HCT116 (cell line): ENCODE results near the gene TEX19. TPM values are rescaled to one million over a fixed set of nuclear protein-coding genes. Genes with fewer than 3 reads are reported as not detected.

Experiments used
- ATAC-seq: fragments of 200-7000 bp; cut with Tn5 transposase; 2 replicates; pipeline ENCODE4 v1.9.1; 2020; ENCODE audit warnings: mild to moderate bottlenecking, moderate library complexity
- BruUV-seq: library from RNA; stranded (reverse); fragments of 400-500 nt; replicated peaks from 2 replicates; lab custom pipeline; 2021; lab: Mats Ljungman, UMichigan
- CTCF ChIA-PET: fragments of 300-600 bp; sonication (Branson Sonifier 250); formaldehyde crosslinking; loops from one replicate; lab custom pipeline; 2021; ENCODE audit warnings: antibody characterized with exemption; lab: Charles Lee
- POLR2A ChIA-PET: fragments of 300-600, 350-600 bp; sonication (Branson Sonifier 250); formaldehyde crosslinking; loops from one replicate; lab custom pipeline; 2021; ENCODE audit warnings: antibody characterized with exemption; lab: Charles Lee
- RAD21 ChIA-PET, 2 experiments: fragments of 300-600 bp; sonication (Branson Sonifier 250); formaldehyde crosslinking; loops; one replicate each; lab custom pipeline; 2023; ENCODE audit warnings: low total read pairs in 2 of 2; ENCODE audit not compliant: uncharacterized antibody in 2 of 2, unreplicated experiment in 2 of 2, low non-redundant PET in 1 of 2; lab: Charles Lee
- DNase-seq: peaks from one replicate; pipeline ENCODE4 v3.0.0-alpha.2; 2010; ENCODE audit warnings: low read depth, low spot score
- H2AFZ ChIP-seq: fragments of 200-600 bp; shearing (Covaris generic), sonication (generic); 2 replicates; pipeline ENCODE4 v1.6.1; 2017; ENCODE audit warnings: low read depth, mixed run types, mixed read lengths, antibody characterized with exemption, low read length; ENCODE audit not compliant: poor library complexity, severe bottlenecking
- H3K27ac ChIP-seq: 2 replicates; pipeline ENCODE4 v1.5.1; 2012; ENCODE audit warnings: low read depth, low read length
- H3K27me3 ChIP-seq: fragments of 200-600 bp; sonication (generic); 2 replicates; pipeline ENCODE4 v1.6.1; 2016; ENCODE audit warnings: mixed run types, low read length, mixed read lengths; ENCODE audit not compliant: insufficient read depth
- H3K36me3 ChIP-seq, 2 experiments: fragments of 200-500 bp in 1 of 2; fragments of 200-600 bp in 1 of 2; sonication (Bioruptor generic) in 1 of 2; sonication (generic) in 1 of 2; 2 replicates each; pipeline versions ENCODE4 v1.5.1 to v1.6.1; 2014 to 2016; ENCODE audit warnings: low read length in 2 of 2, inconsistent platforms in 1 of 2, mixed read lengths in 1 of 2, mixed run types in 1 of 2; ENCODE audit not compliant: insufficient read depth in 2 of 2, control insufficient read depth in 1 of 2
- H3K4me1 ChIP-seq, 2 experiments: fragments of 200-600 bp in 1 of 2; sonication (generic) in 1 of 2; 2 replicates each; pipeline versions ENCODE4 v1.5.1 to v1.6.1; 2012 to 2017; ENCODE audit warnings: low read length in 2 of 2, inconsistent platforms in 1 of 2, mild to moderate bottlenecking in 1 of 2, mixed read lengths in 1 of 2, mixed run types in 1 of 2, moderate library complexity in 1 of 2; ENCODE audit not compliant: insufficient read depth in 2 of 2, control insufficient read depth in 1 of 2
- H3K4me2 ChIP-seq: fragments of 200-600 bp; sonication (generic); 2 replicates; pipeline ENCODE4 v1.6.1; 2017; ENCODE audit warnings: mixed run types, low read length, mixed read lengths
- H3K4me3 ChIP-seq, 2 experiments: fragments of 200-600 bp in 1 of 2; sonication (generic) in 1 of 2; replicated peaks in 1 of 2; 2 replicates each; pipeline ENCODE4 v1.5.1; 2011 to 2016; ENCODE audit warnings: low read length in 2 of 2, control low read depth in 1 of 2, low read depth in 1 of 2, mild to moderate bottlenecking in 1 of 2, mixed read lengths in 1 of 2, mixed run types in 1 of 2
- H3K79me2 ChIP-seq: fragments of 200-600 bp; sonication (generic); 2 replicates; pipeline ENCODE4 v1.6.1; 2017; ENCODE audit warnings: mild to moderate bottlenecking, mixed run types, low read length, moderate library complexity, mixed read lengths; ENCODE audit not compliant: insufficient read depth
- H3K9ac ChIP-seq: fragments of 200-600 bp; sonication (generic); 2 replicates; pipeline ENCODE4 v1.6.1; 2016; ENCODE audit warnings: low read length, mixed read lengths
- H3K9me2 ChIP-seq: fragments of 200-600 bp; sonication (generic), shearing (Covaris generic); 2 replicates; pipeline ENCODE4 v1.6.1; 2017; ENCODE audit warnings: mixed run types, mild to moderate bottlenecking, moderate library complexity; ENCODE audit not compliant: insufficient read depth
- H3K9me3 ChIP-seq, 2 experiments: fragments of 200-500 bp in 1 of 2; fragments of 200-600 bp in 1 of 2; sonication (Bioruptor generic) in 1 of 2; sonication (generic) in 1 of 2; 2 replicates each; pipeline ENCODE4 v1.6.1; 2014 to 2017; ENCODE audit warnings: low read length in 2 of 2, mixed read lengths in 2 of 2, inconsistent platforms in 1 of 2, low read depth in 1 of 2, mild to moderate bottlenecking in 1 of 2, mixed run types in 1 of 2, moderate library complexity in 1 of 2; ENCODE audit not compliant: control insufficient read depth in 1 of 2, insufficient read depth in 1 of 2
- H4K20me1 ChIP-seq: fragments of 200-600 bp; sonication (generic), shearing (Covaris generic); 2 replicates; pipeline ENCODE4 v1.6.1; 2017; ENCODE audit warnings: mixed run types, mild to moderate bottlenecking, moderate library complexity; ENCODE audit not compliant: insufficient read depth
- EGR1 ChIP-seq: IDR thresholded peaks from 2 replicates; pipeline ENCODE4 v1.6.1; 2012; ENCODE audit warnings: low read depth
- ELF1 ChIP-seq: IDR thresholded peaks from 2 replicates; pipeline ENCODE4 v1.6.1; 2012; ENCODE audit warnings: low read depth, borderline replicate concordance
- FOSL1 ChIP-seq: IDR thresholded peaks from 2 replicates; pipeline ENCODE4 v1.6.1; 2012; ENCODE audit warnings: low read depth
- JUND ChIP-seq: IDR thresholded peaks from 2 replicates; pipeline ENCODE4 v1.6.1; 2012
- POLR2AphosphoS5 ChIP-seq: IDR thresholded peaks from 2 replicates; pipeline ENCODE4 v1.6.1; 2011; ENCODE audit warnings: mild to moderate bottlenecking, low read depth, low read length, moderate library complexity
- SIN3A ChIP-seq: IDR thresholded peaks from 2 replicates; pipeline ENCODE4 v1.6.1; 2012; ENCODE audit warnings: low read depth
- SP1 ChIP-seq: IDR thresholded peaks from 2 replicates; pipeline ENCODE4 v1.6.1; 2012; ENCODE audit warnings: low read depth
- SRF ChIP-seq: IDR thresholded peaks from 2 replicates; pipeline ENCODE4 v1.6.1; 2012; ENCODE audit warnings: low read depth
- YY1 ChIP-seq: IDR thresholded peaks from 2 replicates; pipeline ENCODE4 v1.6.1; 2011; ENCODE audit warnings: low read length, low read depth, moderate library complexity, mild to moderate bottlenecking; ENCODE audit not compliant: insufficient replicate concordance; ENCODE audit errors: extremely low read depth
- ZBTB33 ChIP-seq: IDR thresholded peaks from 2 replicates; pipeline ENCODE4 v1.6.1; 2011; ENCODE audit warnings: mild to moderate bottlenecking, low read length, moderate library complexity; ENCODE audit not compliant: insufficient replicate concordance; ENCODE audit errors: extremely low read depth
- ZNF274 ChIP-seq: fragments of 200-500 bp; sonication (Bioruptor generic); IDR thresholded peaks from 2 replicates; pipeline ENCODE4 v1.6.1; 2014; ENCODE audit warnings: mild to moderate bottlenecking, low read depth, low read length, inconsistent platforms
- intact Hi-C: fragments of 100-400 bp; cut with micrococcal nuclease; formaldehyde crosslinking; loops from 2 replicates; pipeline ENCODE4 v1.10.0; 2022
- total RNA-seq: library from RNA; stranded (reverse); gene quantifications from one replicate; pipeline ENCODE4 v1.2.1, GENCODE V29; 2021; ENCODE audit not compliant: unreplicated experiment
- TF ChIP-seq, protein P1 (sequence below): IDR thresholded peaks from 2 replicates; pipeline ENCODE4 v1.6.1; 2012

Gene TEX19
- total RNA-seq, 1 experiment from 2014 or later, result 2.1 TPM

GRCh38 chr17:82328141-82328993 is 30.7 kb upstream of the TEX19 start:
- peaks cover 27 to 64% of the 10 kb centered on the region in 2 experiments for H3K4me1 ChIP-seq
- no peak for TF ChIP-seq ELF1
- no peak for TF ChIP-seq JUND
- TF ChIP-seq SIN3A, result no peak
- TF ChIP-seq POLR2AphosphoS5, result no peak
- TF ChIP-seq ZBTB33, result no peak
- TF ChIP-seq, all 23 proteins: peak for 0
- ChIA-PET POLR2A (no interaction called here), CTCF (no interaction called here), RAD21 (no interaction called here)
- Histone ChIP-seq H2AFZ (no peak overlapping the region), H3K79me2 (peaks cover 3% of the 10 kb centered on the region; the same call in 1 of the 2 replicates), H3K27ac (no peak overlapping the region), H3K4me3 (no peak overlapping the region), H3K9me2 (no peaks in the 10 kb centered on the region), H3K36me3 (no peaks in the 10 kb centered on the region), H3K9me3 (no peaks in the 10 kb centered on the region), H3K9ac (no peak overlapping the region; the same call in 1 of the 2 replicates), H4K20me1 (no peaks in the 10 kb centered on the region), H3K27me3 (no peaks in the 10 kb centered on the region), H3K4me2 (peak overlapping the region; percentile 10; the same call in 1 of the 2 replicates)
- DNase-seq (no peak), ATAC-seq (no peak)
- no TSS peak for BruUV-seq
- intact Hi-C loops, result no loop called here

- ChIA-PET POLR2A (no interaction called here), RAD21 (no interaction called here), CTCF (no interaction called here)
- H3K4me3 ChIP-seq, result no peak overlapping the region
- TF ChIP-seq ELF1, result no peak
- no peak for TF ChIP-seq POLR2AphosphoS5
- TF ChIP-seq ZBTB33, result no peak
- TF ChIP-seq ZNF274, result no peak
- TF ChIP-seq, protein P1, sequence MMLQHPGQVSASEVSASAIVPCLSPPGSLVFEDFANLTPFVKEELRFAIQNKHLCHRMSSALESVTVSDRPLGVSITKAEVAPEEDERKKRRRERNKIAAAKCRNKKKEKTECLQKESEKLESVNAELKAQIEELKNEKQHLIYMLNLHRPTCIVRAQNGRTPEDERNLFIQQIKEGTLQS, result no peak
- no peak for TF ChIP-seq SP1
- TF ChIP-seq SRF, result no peak
- no peak for TF ChIP-seq EGR1
- no peak for TF ChIP-seq FOSL1
- no peak for TF ChIP-seq YY1
- TF ChIP-seq JUND, result no peak
- BruUV-seq, result no TSS peak
- H3K4me2 ChIP-seq, result peak overlapping the region; percentile 5; the same call in 1 of the 2 replicates
- no peaks in the 10 kb centered on the region for H3K9me2 ChIP-seq
- ATAC-seq (no peak), DNase-seq (no peak)
- intact Hi-C loops, result no loop called here
- H3K27ac ChIP-seq, result no peak overlapping the region
- H3K9me3 ChIP-seq, result no peaks in the 10 kb centered on the region
- H3K79me2 ChIP-seq, result peaks cover 3% of the 10 kb centered on the region; the same call in 1 of the 2 replicates
- H4K20me1 ChIP-seq, result no peaks in the 10 kb centered on the region
- no peaks in the 10 kb centered on the region for H3K27me3 ChIP-seq
- H3K9ac ChIP-seq, result no peak overlapping the region
- no peaks in the 10 kb centered on the region for H3K36me3 ChIP-seq
- H2AFZ ChIP-seq, result no peak overlapping the region
- peaks cover 28 to 71% of the 10 kb centered on the region in 2 experiments for H3K4me1 ChIP-seq
These were observed 30.0 kb upstream of the TEX19 start for GRCh38 chr17:82328994-82329507.
